ENCODE results near the gene ZBTB45.
"Not testable (repeated sequence)": the region's sequence is repeated elsewhere in the genome, so short reads cannot be mapped to it uniquely, and the experiment has no call there.

The ZBTB45 gene

DNA sequence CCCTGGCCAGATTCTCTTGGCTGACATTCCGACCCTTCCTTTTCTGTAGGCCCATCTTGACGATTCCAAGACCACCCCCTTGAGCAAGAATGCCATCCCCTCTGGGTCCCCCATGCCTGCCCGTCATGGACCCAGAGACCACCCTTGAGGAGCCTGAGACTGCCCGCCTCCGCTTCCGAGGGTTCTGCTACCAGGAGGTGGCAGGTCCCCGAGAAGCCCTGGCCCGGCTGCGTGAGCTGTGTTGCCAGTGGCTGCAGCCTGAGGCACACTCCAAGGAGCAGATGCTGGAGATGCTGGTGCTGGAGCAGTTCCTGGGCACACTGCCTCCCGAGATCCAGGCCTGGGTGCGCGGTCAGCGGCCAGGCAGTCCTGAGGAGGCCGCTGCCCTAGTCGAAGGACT, 42.5 kb downstream of the ZBTB45 start:
- Histone ChIP-seq H2AFZ (ENCODE audit: low read depth, low read length) (no peak overlapping the region), H3K36me3 (ENCODE audit: insufficient read depth, low read length) (peaks cover 40% of the 10 kb centered on the region), H3K27me3 (ENCODE audit: insufficient read depth, low read length) (no peaks in the 10 kb centered on the region), H3K4me1 (ENCODE audit: insufficient read depth, low read length) (peaks cover 16% of the 10 kb centered on the region), H3K4me3 (ENCODE audit: low read length) (peak overlapping the region; percentile 76), H3K9me3 (ENCODE audit: low read length) (no peaks in the 10 kb centered on the region)

DNA sequence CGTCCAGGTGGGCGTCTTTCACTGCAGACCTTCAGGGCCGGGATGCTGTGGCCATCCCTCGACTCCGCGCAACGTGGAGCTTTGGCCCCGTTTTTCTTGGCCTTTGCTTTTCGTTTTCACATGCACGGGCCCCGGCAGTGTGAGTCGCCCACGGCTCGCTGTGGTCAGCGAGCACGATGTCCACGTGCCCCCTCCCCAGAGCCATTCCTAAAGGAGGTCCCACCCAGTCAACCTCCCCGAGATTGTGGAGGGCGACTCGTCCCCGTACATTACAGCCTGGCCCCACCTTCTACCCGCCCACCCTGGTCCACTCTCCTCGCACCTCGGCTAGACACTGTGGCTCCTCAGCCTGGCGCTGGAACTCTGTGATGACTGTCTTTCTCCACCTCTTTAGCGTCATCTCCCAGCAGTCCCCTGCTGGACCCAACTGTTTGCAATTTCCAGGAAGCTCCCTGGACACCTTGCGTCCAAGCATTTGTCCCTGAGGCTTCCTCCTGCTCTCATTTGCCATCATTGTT, 43.1 kb downstream of the ZBTB45 start:
- Histone ChIP-seq H2AFZ (ENCODE audit: low read depth, low read length) (peak overlapping the region; percentile 24), H3K4me3 (ENCODE audit: low read length) (peak overlapping the region; percentile 76), H3K9me3 (ENCODE audit: low read length) (no peaks in the 10 kb centered on the region), H3K27me3 (ENCODE audit: insufficient read depth, low read length) (no peaks in the 10 kb centered on the region), H3K4me1 (ENCODE audit: insufficient read depth, low read length) (peaks cover 16% of the 10 kb centered on the region), H3K36me3 (ENCODE audit: insufficient read depth, low read length) (peaks cover 44% of the 10 kb centered on the region)

DNA sequence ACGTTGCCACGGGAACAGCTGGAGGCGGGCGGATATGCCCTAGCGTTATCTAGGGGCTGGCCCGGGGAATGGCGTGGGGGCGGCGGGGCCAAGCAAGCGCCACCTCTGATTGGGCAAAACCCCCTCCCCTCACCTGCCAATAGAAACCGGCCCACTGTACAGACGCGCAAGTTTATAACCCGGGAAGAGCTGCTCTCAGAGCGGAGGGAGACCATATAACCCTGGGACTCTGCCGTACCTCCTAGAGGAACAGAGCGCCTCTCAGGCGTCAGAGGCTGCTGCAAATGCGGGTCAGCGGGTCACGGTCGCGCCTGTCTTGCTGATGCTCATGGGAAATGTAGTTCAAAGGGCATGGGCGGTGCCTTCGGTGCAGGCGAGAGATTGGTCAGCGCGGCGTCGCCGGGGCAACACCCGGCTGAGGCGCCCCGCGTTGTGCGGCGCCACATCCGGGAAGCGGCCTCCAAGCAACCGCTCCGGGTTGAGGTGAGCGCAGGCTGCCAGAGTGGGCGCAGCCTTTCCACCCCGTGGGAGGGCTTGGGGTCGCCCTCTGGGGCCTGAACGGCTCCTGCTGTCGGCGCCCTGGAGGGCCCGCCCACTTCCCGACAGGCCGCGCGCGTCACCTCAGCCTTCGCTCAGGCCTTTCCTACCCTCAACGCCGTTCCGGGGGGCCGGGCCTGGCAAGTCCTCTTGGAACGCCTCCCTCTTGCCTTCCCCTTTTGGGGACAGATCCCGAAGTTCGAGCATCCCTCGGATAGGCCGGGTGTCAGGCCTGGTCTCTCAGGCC, 43.7 kb downstream of the ZBTB45 start, which contains the start of gene ZNF446:
ZNF446 (plus strand) TSS at position 639 of the 784 bp plus-strand sequence. CDS start 867 bp downstream, outside the sequence.
- Histone ChIP-seq H3K27me3 (ENCODE audit: insufficient read depth, low read length) (no peaks in the 10 kb centered on the region), H3K4me1 (ENCODE audit: insufficient read depth, low read length) (peaks cover 16% of the 10 kb centered on the region), H3K9me3 (ENCODE audit: low read length) (no peaks in the 10 kb centered on the region), H3K4me3 (ENCODE audit: low read length) (peak within 1 kb of the TSS; percentile 76), H3K36me3 (ENCODE audit: insufficient read depth, low read length) (peaks cover 39% of the 10 kb centered on the region), H2AFZ (ENCODE audit: low read depth, low read length) (peak within 1 kb of the TSS; percentile 82)

DNA sequence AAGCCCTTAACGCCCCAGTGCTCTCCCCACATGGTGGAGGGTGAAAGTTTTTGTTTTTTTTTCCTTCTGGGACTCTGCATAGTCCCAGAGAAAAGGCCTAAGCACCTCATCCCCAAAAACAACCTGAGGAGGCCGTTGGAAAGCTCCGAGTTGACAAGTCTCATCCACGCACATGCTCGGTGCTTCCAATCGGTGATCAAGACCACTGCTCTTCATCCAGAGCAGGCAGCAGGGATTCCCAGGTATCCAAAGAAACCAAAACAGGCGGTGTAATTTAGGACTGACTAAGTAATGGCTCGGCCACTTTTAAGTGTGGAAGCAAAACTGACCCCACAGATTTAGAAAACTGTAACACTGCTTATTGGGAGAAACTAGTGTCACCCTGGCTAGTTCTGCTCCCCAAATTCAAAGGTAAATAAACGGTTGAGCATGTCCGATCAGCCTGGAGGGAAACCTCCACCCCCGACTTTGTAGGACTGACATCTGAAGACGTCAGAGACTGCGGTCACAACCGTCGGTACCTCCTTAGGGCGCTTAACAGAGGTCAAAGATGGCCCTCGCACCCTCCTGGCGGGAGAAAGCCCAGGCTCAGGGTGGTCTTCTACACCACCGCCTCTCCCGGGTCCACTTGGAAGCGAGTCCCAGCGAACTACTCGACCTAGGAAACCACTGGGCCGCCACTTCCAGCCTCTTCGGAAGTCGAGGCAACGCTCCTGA, 44.5 kb downstream of the ZBTB45 start:
- H3K4me3 ChIP-seq (ENCODE audit: low read length) = peak overlapping the region; percentile 76
- H3K36me3 ChIP-seq (ENCODE audit: insufficient read depth, low read length) = peaks cover 38% of the 10 kb centered on the region
- H3K27me3 ChIP-seq (ENCODE audit: insufficient read depth, low read length) = no peaks in the 10 kb centered on the region
- no peaks in the 10 kb centered on the region for H3K9me3 ChIP-seq (ENCODE audit: low read length)
- peaks cover 16% of the 10 kb centered on the region for H3K4me1 ChIP-seq (ENCODE audit: insufficient read depth, low read length)
- peak overlapping the region; percentile 82 for H2AFZ ChIP-seq (ENCODE audit: low read depth, low read length)

DNA sequence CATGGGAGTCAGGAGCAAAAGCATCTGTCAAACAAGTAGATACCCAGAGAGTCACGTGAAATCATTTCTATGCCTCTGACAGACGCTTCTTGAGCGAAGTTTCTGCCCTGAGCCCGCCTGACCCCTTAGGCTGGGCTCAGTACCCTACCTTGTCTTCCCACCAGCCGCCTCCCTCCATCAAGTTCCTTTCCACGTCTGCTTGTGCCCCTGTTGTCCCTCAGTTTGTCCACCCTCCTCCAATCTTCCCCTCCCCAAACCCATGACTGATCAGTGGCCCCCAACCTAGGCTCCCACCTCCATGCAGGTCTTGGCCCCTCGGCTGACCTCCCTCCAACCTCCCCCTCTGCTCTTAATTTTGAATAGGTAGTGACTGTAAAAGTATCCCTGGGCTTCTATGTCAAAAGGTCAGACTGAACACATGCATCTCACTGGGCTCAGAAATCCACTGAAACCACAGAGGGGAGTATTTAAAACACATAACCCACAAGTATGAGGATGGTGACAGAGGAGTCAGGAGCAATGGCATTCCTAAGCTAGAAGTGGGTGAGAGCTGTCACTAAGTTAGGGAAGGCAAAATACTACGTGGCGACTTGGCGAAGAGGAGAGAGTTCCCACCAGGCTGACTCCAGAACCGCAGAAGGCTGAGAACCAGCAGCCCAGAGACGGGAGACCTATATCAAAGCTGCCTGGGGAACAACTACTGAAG, 45.2 kb downstream of the ZBTB45 start:
- peaks cover 16% of the 10 kb centered on the region for H3K4me1 ChIP-seq (ENCODE audit: insufficient read depth, low read length)
- H3K27me3 ChIP-seq (ENCODE audit: insufficient read depth, low read length) = no peaks in the 10 kb centered on the region
- H3K36me3 ChIP-seq (ENCODE audit: insufficient read depth, low read length) = peaks cover 42% of the 10 kb centered on the region
- H2AFZ ChIP-seq (ENCODE audit: low read depth, low read length) = no peak overlapping the region
- H3K4me3 ChIP-seq (ENCODE audit: low read length) = no peak overlapping the region
- H3K9me3 ChIP-seq (ENCODE audit: low read length) = no peaks in the 10 kb centered on the region

DNA sequence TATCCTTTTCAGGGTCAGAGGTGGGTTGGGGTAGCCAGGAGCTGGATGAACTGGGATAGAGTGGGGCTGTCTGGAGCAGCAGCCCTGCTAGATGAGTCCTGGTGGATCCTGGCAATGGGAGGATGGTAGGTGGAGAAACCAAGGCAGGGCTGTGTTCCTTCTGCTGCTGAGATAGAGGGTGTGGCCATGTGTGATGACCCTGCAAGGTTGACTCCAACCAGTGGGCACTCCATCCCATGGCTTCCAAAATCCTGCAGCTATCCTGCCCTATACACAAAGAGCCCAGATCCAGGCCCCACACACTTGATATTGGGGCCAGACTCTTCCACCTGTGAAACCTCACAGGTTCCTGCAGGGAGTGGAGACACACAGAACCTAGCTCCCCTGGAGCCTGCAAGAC, 45.8 kb downstream of the ZBTB45 start:
- Histone ChIP-seq H2AFZ (ENCODE audit: low read depth, low read length) (no peak overlapping the region), H3K27me3 (ENCODE audit: insufficient read depth, low read length) (no peaks in the 10 kb centered on the region), H3K4me3 (ENCODE audit: low read length) (no peak overlapping the region), H3K36me3 (ENCODE audit: insufficient read depth, low read length) (peaks cover 39% of the 10 kb centered on the region), H3K4me1 (ENCODE audit: insufficient read depth, low read length) (peaks cover 16% of the 10 kb centered on the region), H3K9me3 (ENCODE audit: low read length) (no peaks in the 10 kb centered on the region)

DNA sequence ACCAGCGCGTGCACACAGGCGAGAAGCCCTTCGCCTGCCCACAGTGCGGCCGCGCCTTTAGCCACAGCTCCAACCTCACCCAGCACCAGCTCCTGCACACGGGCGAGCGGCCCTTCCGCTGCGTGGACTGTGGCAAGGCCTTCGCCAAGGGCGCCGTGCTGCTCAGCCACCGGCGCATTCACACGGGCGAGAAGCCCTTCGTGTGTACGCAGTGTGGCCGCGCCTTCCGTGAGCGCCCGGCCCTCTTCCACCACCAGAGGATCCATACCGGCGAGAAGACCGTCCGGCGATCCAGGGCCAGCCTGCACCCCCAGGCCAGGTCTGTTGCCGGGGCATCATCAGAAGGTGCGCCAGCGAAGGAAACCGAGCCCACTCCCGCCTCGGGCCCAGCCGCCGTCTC, 47.9 kb downstream of the ZBTB45 start:
- Histone ChIP-seq H2AFZ (ENCODE audit: low read depth, low read length) (no peak overlapping the region), H3K4me1 (ENCODE audit: insufficient read depth, low read length) (peaks cover 20% of the 10 kb centered on the region), H3K9me3 (ENCODE audit: low read length) (no peaks in the 10 kb centered on the region), H3K4me3 (ENCODE audit: low read length) (no peak overlapping the region), H3K36me3 (ENCODE audit: insufficient read depth, low read length) (peaks cover 33% of the 10 kb centered on the region), H3K27me3 (ENCODE audit: insufficient read depth, low read length) (no peaks in the 10 kb centered on the region)

DNA sequence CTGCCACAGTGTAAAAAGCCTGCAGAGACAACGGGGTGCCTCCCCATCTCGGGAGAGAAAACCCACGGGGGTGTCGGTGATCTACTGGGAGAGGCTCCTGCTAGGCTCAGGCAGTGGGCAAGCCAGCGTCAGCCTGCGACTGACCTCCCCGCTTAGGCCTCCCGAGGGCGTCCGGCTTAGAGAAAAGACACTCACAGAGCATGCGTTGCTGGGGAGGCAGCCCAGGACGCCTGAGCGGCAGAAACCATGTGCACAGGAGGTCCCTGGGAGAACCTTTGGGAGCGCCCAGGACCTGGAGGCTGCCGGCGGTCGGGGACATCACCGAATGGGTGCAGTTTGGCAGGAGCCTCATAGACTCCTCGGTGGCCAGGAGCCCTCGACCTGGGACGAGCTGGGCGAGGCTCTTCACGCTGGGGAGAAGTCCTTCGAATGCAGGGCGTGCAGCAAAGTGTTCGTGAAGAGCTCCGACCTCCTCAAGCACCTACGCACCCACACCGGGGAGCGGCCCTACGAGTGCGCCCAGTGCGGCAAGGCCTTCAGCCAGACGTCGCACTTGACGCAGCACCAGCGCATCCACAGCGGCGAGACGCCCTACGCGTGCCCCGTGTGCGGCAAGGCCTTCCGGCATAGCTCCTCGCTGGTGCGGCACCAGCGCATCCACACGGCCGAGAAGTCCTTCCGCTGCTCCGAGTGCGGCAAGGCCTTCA, 48.6 kb downstream of the ZBTB45 start:
- H3K4me3 ChIP-seq (ENCODE audit: low read length); H3K27me3 ChIP-seq (ENCODE audit: insufficient read depth, low read length): not testable (repeated sequence)
- peaks cover 20% of the 10 kb centered on the region for H3K4me1 ChIP-seq (ENCODE audit: insufficient read depth, low read length)

DNA sequence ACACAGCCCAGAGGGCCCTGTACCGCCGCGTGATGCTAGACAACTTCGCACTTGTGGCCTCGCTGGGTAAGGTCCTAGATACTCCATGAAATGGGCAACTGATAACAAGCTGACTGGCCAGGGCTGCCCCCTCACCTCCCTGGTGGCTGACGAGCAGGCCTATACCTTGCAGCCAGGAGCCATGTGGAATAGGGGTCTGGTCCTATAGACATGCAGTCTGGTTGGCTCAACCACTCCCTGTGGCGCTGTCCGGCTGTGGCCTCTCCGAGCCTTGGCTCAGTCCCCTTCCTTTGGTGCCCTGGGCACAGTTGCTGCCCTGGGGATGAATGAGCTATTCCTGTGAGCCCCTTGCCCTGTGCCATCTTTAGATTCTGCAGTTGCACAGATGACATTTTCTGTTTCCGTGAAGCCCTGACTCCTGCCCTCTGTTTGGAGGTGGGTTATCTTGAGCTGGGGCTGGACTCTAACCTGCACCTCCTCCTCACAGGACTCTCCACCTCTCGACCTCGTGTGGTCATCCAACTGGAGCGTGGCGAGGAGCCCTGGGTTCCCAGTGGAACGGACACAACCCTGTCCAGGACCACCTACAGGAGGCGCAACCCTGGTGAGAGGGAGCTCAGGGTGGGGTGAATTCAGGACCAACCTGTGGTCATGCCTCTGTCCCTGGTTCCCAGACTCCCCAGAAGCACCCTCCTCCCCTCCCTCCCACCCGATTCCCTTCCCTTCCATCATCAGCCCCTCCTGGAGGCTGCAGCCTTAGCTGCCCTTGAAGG, 50.2 kb downstream of the ZBTB45 start:
- H3K36me3 ChIP-seq (ENCODE audit: insufficient read depth, low read length) = peaks cover 33% of the 10 kb centered on the region
- H3K4me3 ChIP-seq (ENCODE audit: low read length) = no peak overlapping the region
- no peaks in the 10 kb centered on the region for H3K9me3 ChIP-seq (ENCODE audit: low read length)
- H3K27me3 ChIP-seq (ENCODE audit: insufficient read depth, low read length) = no peaks in the 10 kb centered on the region
- H2AFZ ChIP-seq (ENCODE audit: low read depth, low read length) = no peak overlapping the region
- peaks cover 11% of the 10 kb centered on the region for H3K4me1 ChIP-seq (ENCODE audit: insufficient read depth, low read length)

More for the DNA sequence above, 48.6 kb downstream of the ZBTB45 start:
- peaks cover 33% of the 10 kb centered on the region for H3K36me3 ChIP-seq (ENCODE audit: insufficient read depth, low read length)
- H3K9me3 ChIP-seq (ENCODE audit: low read length); H2AFZ ChIP-seq (ENCODE audit: low read depth, low read length): not testable (repeated sequence)

DNA sequence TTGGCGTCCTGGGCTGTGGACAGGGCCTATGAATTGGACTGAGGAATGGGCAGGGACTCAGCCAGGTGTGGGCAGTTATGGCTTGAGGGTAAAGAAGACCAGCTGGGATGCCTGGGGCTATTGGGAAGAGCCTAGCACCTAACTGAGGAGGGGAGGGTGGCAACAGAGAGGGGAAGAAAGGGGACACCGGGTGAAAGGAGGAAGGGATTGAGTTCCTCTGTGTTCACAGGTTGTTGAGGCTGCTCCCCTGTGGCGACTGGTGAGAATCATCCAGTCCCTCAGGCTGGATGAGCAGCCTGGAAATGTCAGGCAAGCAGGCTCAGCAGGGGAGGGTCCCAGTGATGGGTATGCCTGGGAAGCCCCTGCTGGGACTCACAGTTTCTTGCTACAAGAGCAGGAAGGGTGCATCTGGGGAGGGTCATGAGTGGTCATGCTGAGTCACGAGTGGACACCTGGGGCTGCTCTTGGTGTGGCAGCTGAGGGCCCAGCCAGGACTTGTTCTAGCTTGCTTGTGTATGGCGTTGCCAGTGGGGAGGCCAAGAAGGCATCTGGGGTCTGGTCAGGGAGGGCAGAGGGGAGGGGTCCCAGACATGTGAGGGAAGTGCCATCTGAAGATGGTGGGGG, 51.3 kb downstream of the ZBTB45 start:
- Histone ChIP-seq H3K9me3 (ENCODE audit: low read length) (no peaks in the 10 kb centered on the region), H3K4me3 (ENCODE audit: low read length) (peak overlapping the region; percentile 21), H3K4me1 (ENCODE audit: insufficient read depth, low read length) (peaks cover 11% of the 10 kb centered on the region)

DNA sequence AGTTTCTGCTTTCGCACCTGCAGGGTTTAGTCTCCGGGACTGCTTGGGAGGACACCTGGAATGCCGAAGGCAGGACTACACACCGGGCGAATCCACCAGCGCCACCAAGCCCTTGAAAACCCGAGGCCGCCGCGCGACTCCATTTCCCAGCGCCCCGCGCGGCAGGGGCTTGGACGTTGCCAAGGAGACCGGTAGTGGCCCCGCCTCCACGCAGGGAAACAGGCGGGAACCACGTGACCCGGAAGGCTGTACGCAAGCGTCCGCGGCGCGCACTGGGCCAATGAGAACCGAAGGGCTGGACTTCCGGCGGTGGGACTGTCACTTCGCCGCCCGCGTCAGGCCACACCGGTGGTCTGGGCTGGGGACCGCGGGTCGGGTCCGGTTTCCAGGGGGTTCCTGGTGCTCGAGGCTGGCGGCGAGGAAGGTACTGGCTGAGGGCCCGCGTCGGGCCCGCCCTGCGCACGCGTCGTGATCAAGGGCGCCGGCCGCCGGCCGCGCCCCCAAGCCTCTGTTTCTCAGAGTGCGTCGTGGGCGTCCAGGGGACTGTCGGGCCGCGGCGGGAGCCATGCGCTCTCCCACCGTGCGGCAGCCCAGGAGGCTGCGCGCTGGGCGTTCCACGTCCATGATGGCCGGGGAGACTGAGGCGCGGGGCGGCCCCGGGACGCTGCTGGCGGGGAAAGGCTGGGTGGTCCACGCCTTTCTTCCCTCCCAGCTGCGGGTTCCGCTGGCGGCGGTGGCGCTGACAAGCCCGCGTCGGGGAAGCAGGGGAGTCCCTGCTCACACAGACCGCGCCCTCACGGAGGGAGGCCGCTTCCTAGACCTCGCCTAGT, 52.6 kb downstream of the ZBTB45 start, which contains the start of gene ZNF324:
ZNF324 (plus strand) TSS at position 321 of the 830 bp plus-strand sequence. CDS start 2,106 bp downstream, outside the sequence.
- Histone ChIP-seq H2AFZ (ENCODE audit: low read depth, low read length) (peak within 1 kb of the TSS; percentile 79), H3K4me1 (ENCODE audit: insufficient read depth, low read length) (peaks cover 11% of the 10 kb centered on the region), H3K36me3 (ENCODE audit: insufficient read depth, low read length) (peaks cover 15% of the 10 kb centered on the region), H3K9me3 (ENCODE audit: low read length) (no peaks in the 10 kb centered on the region), H3K4me3 (ENCODE audit: low read length) (peak within 1 kb of the TSS; percentile 77), H3K27me3 (ENCODE audit: insufficient read depth, low read length) (no peaks in the 10 kb centered on the region)

More for the DNA sequence above, 51.3 kb downstream of the ZBTB45 start:
- H3K36me3 ChIP-seq (ENCODE audit: insufficient read depth, low read length) = peaks cover 28% of the 10 kb centered on the region
- H3K27me3 ChIP-seq (ENCODE audit: insufficient read depth, low read length) = no peaks in the 10 kb centered on the region
- H2AFZ ChIP-seq (ENCODE audit: low read depth, low read length) = no peak overlapping the region
